Activated CD4-positive, alpha-beta T cell treated with anti-CD3 and anti-CD28 coated beads, Interleukin-2, amount 10 ng/mL, durations not matched to agents 7 days and 5 days (primary cell): ENCODE results near the gene FRY. TPM values are rescaled to one million over a fixed set of nuclear protein-coding genes. Genes with fewer than 3 reads are reported as not detected.

Experiments
- CTCF ChIA-PET: fragments of 350-600 bp; sonication (Branson Sonifier 250); formaldehyde crosslinking; loops from one replicate; lab custom pipeline; 2021; ENCODE audit warnings: antibody characterized with exemption; lab: Charles Lee
- POLR2A ChIA-PET: fragments of 350-600 bp; sonication (Branson Sonifier 250); formaldehyde crosslinking; loops from one replicate; lab custom pipeline; 2021; ENCODE audit warnings: antibody characterized with exemption; lab: Charles Lee
- DNase-seq: peaks from one replicate; pipeline ENCODE4 v3.0.0-alpha.2; 2020
- H3K27ac Mint-ChIP-seq: one replicate; pipeline ENCODE4 v1.8.0; 2021; ENCODE audit warnings: mild to moderate bottlenecking, moderate library complexity, mixed read lengths
- H3K27me3 Mint-ChIP-seq: one replicate; pipeline ENCODE4 v1.8.0; 2021; ENCODE audit warnings: mixed read lengths
- H3K36me3 Mint-ChIP-seq: one replicate; pipeline ENCODE4 v1.8.0; 2021; ENCODE audit warnings: low read depth, mixed read lengths
- H3K4me1 Mint-ChIP-seq: one replicate; pipeline ENCODE4 v1.8.0; 2021; ENCODE audit warnings: mixed read lengths
- H3K4me3 Mint-ChIP-seq: one replicate; pipeline ENCODE4 v1.8.0; 2021; ENCODE audit warnings: mild to moderate bottlenecking, moderate library complexity, mixed read lengths
- H3K9me3 Mint-ChIP-seq: one replicate; pipeline ENCODE4 v1.8.0; 2021; ENCODE audit warnings: mixed read lengths
- total RNA-seq, 2 experiments: library from RNA; stranded (reverse); gene quantifications; one replicate each; pipeline ENCODE4 v1.2.3, GENCODE V29; 2021

FRY gene
- total RNA-seq, 2 experiments from 2014 or later = 12.0 to 14.3 TPM

- no peak for DNase-seq
- Mint-ChIP-seq H3K4me3 (no peak overlapping the region), H3K4me1 (peaks cover 8% of the 10 kb centered on the region), H3K9me3 (no peaks in the 10 kb centered on the region), H3K36me3 (no peaks in the 10 kb centered on the region), H3K27ac (no peak overlapping the region), H3K27me3 (no peaks in the 10 kb centered on the region)
- ChIA-PET CTCF (interaction anchor here (0.7 to 1.0 kb wide), 2 partner anchors 126 to 385 kb away, joined by 3 to 4 read pairs; no protein-coding TSS in a partner anchor), POLR2A (no interaction called here)
Measured at GRCh38 chr13:32254916-32255723, 223.5 kb downstream of the FRY start.

GRCh38 chr13:32255724-32256109, 224.1 kb downstream of the FRY start:
- ChIA-PET CTCF (no interaction called here), POLR2A (no interaction called here)
- Mint-ChIP-seq H3K4me3 (no peak overlapping the region), H3K27me3 (no peaks in the 10 kb centered on the region), H3K4me1 (peaks cover 8% of the 10 kb centered on the region), H3K36me3 (no peaks in the 10 kb centered on the region), H3K9me3 (no peaks in the 10 kb centered on the region), H3K27ac (no peak overlapping the region)
- DNase-seq = no peak

- Mint-ChIP-seq H3K4me3 (no peak overlapping the region), H3K9me3 (no peaks in the 10 kb centered on the region), H3K27ac (no peak overlapping the region), H3K36me3 (no peaks in the 10 kb centered on the region), H3K4me1 (peaks cover 8% of the 10 kb centered on the region), H3K27me3 (no peaks in the 10 kb centered on the region)
- no peak for DNase-seq
- POLR2A ChIA-PET = no interaction called here
- CTCF ChIA-PET = no interaction called here
Measured at GRCh38 chr13:32256243-32256642, 224.7 kb downstream of the FRY start.

- H3K4me3 Mint-ChIP-seq = no peak overlapping the region
- ChIA-PET POLR2A (no interaction called here), CTCF (interaction anchor here (0.6 kb wide), 2 partner anchors 99 to 195 kb away, joined by 3 read pairs; no protein-coding TSS in a partner anchor)
- no peaks in the 10 kb centered on the region for H3K36me3 Mint-ChIP-seq
- no peak for DNase-seq
- H3K9me3 Mint-ChIP-seq = no peaks in the 10 kb centered on the region
- H3K4me1 Mint-ChIP-seq = peaks cover 8% of the 10 kb centered on the region
- no peak overlapping the region for H3K27ac Mint-ChIP-seq
- H3K27me3 Mint-ChIP-seq = no peaks in the 10 kb centered on the region
Measured at GRCh38 chr13:32257649-32258048, 226.1 kb downstream of the FRY start.

DNA sequence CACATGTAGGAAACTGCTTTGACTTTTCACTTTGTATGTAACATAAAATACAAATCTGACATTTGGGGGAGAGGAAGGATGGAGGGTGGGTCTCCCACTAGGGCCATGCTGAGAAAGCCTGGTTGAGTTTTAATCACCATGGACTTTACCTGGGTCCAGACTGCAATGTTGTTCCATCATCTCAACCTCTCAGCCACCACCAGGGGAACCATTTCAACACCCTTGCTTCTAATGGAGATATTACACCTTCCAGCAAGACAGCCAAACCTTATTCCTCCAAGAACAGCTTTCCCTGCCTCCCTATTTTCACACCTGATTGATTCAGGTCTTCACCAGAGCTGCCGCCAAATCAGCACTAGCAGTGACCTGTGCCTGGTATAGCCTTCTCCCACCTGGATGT, 227.5 kb downstream of the FRY start:
- H3K4me3 Mint-ChIP-seq = no peak overlapping the region
- no peak overlapping the region for H3K27ac Mint-ChIP-seq
- peaks cover 5% of the 10 kb centered on the region for H3K4me1 Mint-ChIP-seq
- H3K36me3 Mint-ChIP-seq = no peaks in the 10 kb centered on the region
- POLR2A ChIA-PET = no interaction called here
- no peak for DNase-seq
- no peaks in the 10 kb centered on the region for H3K27me3 Mint-ChIP-seq
- CTCF ChIA-PET = interaction anchor here (1.9 kb wide), 1 partner anchor 12 kb away, joined by 5 read pairs; no protein-coding TSS in a partner anchor
- H3K9me3 Mint-ChIP-seq = no peaks in the 10 kb centered on the region

DNA sequence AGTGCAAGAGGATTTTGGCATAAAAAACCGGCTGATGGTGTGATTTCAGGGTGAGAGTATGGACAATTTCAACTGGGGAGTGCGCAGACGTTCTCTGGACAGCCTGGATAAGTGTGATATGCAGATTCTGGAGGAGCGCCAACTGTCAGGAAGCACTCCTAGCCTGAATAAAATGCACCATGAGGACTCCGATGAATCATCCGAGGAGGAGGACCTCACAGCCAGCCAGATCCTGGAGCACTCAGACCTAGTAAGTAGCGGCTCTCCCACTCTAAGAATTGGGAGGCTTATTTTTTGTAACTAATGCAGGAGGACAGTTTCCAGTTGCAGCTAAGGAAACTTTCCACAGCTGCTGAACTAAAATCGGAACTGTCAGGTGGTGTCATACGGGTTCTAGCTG, 230.0 kb downstream of the FRY start:
- Mint-ChIP-seq H3K9me3 (no peaks in the 10 kb centered on the region), H3K4me3 (no peak overlapping the region), H3K27ac (no peak overlapping the region), H3K36me3 (no peaks in the 10 kb centered on the region), H3K27me3 (no peaks in the 10 kb centered on the region), H3K4me1 (no peaks in the 10 kb centered on the region)
- ChIA-PET CTCF (no interaction called here), POLR2A (no interaction called here)
- no peak for DNase-seq

- H3K27ac Mint-ChIP-seq = no peak overlapping the region
- H3K36me3 Mint-ChIP-seq = no peaks in the 10 kb centered on the region
- H3K27me3 Mint-ChIP-seq = no peaks in the 10 kb centered on the region
- no peaks in the 10 kb centered on the region for H3K4me1 Mint-ChIP-seq
- ChIA-PET CTCF (no interaction called here), POLR2A (no interaction called here)
- no peaks in the 10 kb centered on the region for H3K9me3 Mint-ChIP-seq
- no peak for DNase-seq
- H3K4me3 Mint-ChIP-seq = no peak overlapping the region
Measured at GRCh38 chr13:32262165-32262564, 230.6 kb downstream of the FRY start.

GRCh38 chr13:32262619-32263018, 231.0 kb downstream of the FRY start:
- H3K27me3 Mint-ChIP-seq = no peaks in the 10 kb centered on the region

DNA sequence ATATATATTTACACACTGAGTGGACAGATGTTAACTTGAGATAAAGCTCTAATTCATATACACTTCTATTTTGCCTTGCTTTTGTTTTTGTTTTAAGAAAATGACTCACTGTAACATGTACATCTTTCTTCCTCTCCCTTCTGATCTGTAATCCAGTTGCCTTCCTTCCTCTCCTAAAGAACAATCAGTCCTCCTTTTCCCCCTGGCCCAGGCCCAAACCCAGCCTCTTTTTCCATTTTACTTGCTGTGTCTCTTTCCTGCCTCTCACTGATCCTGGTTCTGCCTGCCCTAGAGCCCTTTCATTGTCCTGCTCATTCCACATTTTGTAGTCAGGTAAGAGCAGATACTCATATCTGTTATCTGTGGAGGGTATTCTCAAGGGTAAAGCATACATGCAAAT, 232.8 kb downstream of the FRY start:
- Mint-ChIP-seq H3K4me3 (no peak overlapping the region), H3K4me1 (no peaks in the 10 kb centered on the region), H3K36me3 (no peaks in the 10 kb centered on the region), H3K27ac (no peak overlapping the region), H3K9me3 (no peaks in the 10 kb centered on the region), H3K27me3 (no peaks in the 10 kb centered on the region)
- CTCF ChIA-PET = interaction anchor here (1.1 kb wide), 1 partner anchor 51 kb away, joined by 3 read pairs; the partner anchor contains the start of genes BRCA2 and ZAR1L
- POLR2A ChIA-PET = interaction anchor here (0.6 kb wide), 1 partner anchor 555 kb away, joined by 4 read pairs; no protein-coding TSS in a partner anchor
- no peak for DNase-seq

More at GRCh38 chr13:32262619-32263018, 231.0 kb downstream of the FRY start:
- Mint-ChIP-seq H3K27ac (no peak overlapping the region), H3K9me3 (no peaks in the 10 kb centered on the region), H3K4me1 (no peaks in the 10 kb centered on the region), H3K36me3 (no peaks in the 10 kb centered on the region), H3K4me3 (no peak overlapping the region)
- ChIA-PET CTCF (no interaction called here), POLR2A (no interaction called here)
- no peak for DNase-seq

DNA sequence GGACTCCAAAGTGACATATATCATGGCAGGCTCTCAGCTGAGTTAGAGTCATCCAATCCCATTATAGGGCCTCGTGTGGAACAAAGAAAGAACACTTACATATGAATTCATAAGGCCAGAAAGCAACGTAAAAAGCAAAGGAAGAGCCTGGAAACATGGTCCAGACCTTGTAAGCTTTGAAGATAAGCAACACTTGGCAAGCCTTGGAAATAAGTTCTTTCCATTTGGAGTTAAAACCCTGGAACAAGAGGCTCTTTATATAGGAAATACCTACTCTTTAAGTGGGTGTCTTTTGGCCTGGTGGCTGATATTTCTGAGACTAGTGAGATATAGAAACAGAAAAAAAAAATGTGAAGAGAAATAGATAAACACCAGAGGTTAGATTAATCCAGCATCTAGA, 234.2 kb downstream of the FRY start:
- no peaks in the 10 kb centered on the region for H3K4me1 Mint-ChIP-seq
- H3K27ac Mint-ChIP-seq = no peak overlapping the region
- no peaks in the 10 kb centered on the region for H3K9me3 Mint-ChIP-seq
- POLR2A ChIA-PET = no interaction called here
- H3K27me3 Mint-ChIP-seq = no peaks in the 10 kb centered on the region
- no peak for DNase-seq
- H3K4me3 Mint-ChIP-seq = no peak overlapping the region
- CTCF ChIA-PET = no interaction called here
- no peaks in the 10 kb centered on the region for H3K36me3 Mint-ChIP-seq

DNA sequence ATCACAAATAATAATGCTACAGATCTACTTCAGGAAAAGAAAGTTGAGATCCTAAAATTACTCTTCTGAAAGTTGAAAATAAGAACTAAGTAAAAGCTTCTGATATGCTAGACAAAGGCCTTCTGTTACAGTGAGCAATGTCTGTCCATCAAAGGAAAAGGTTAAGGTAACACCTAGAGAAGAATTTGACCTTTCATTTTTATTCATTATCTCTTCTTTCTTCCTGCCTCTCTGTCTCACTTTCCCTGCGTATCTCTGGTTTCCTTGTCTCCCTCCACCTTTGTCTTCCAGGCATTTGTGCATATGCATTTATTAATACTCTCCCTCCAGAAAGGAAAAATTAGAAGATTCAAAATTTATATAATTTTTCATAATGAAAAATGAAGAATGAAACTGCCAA, 234.6 kb downstream of the FRY start:
- Mint-ChIP-seq H3K9me3 (no peaks in the 10 kb centered on the region), H3K4me1 (no peaks in the 10 kb centered on the region), H3K27ac (no peak overlapping the region), H3K27me3 (no peaks in the 10 kb centered on the region), H3K4me3 (no peak overlapping the region), H3K36me3 (no peaks in the 10 kb centered on the region)
- CTCF ChIA-PET = no interaction called here
- POLR2A ChIA-PET = no interaction called here
- no peak for DNase-seq

- H3K27me3 Mint-ChIP-seq = no peaks in the 10 kb centered on the region
- H3K27ac Mint-ChIP-seq = no peak overlapping the region
- no peaks in the 10 kb centered on the region for H3K9me3 Mint-ChIP-seq
- ChIA-PET POLR2A (interaction anchor here (0.6 kb wide), 1 partner anchor 32 kb away, joined by 3 read pairs; no protein-coding TSS in a partner anchor), CTCF (no interaction called here)
- peak; percentile 53 for DNase-seq
- no peaks in the 10 kb centered on the region for H3K36me3 Mint-ChIP-seq
- peaks cover 1% of the 10 kb centered on the region for H3K4me1 Mint-ChIP-seq
- no peak overlapping the region for H3K4me3 Mint-ChIP-seq
Measured at GRCh38 chr13:32267836-32268439, 236.4 kb downstream of the FRY start.

GRCh38 chr13:32272021-32272683, 240.6 kb downstream of the FRY start:
- peaks cover 1% of the 10 kb centered on the region for H3K4me1 Mint-ChIP-seq
- H3K4me3 Mint-ChIP-seq = no peak overlapping the region
- no peaks in the 10 kb centered on the region for H3K9me3 Mint-ChIP-seq
- H3K27me3 Mint-ChIP-seq = no peaks in the 10 kb centered on the region
- ChIA-PET POLR2A (no interaction called here), CTCF (no interaction called here)
- no peak overlapping the region for H3K27ac Mint-ChIP-seq
- H3K36me3 Mint-ChIP-seq = no peaks in the 10 kb centered on the region
- no peak for DNase-seq
